Upper lobe of right lung (tissue), 1 donor: ENCODE results near the gene MAGI2. TPM values are rescaled to one million over a fixed set of nuclear protein-coding genes. Genes with fewer than 3 reads are reported as not detected.

Experiments used
- ATAC-seq: fragments of 200-7000 bp; cut with Tn5 transposase; one replicate; pipeline ENCODE4 v1.9.1; 2020; ENCODE audit warnings: mild to moderate bottlenecking, moderate library complexity
- DNase-seq: peaks from one replicate; pipeline ENCODE4 v3.0.0-alpha.2; 2020
- H3K27ac ChIP-seq: fragments of 200-600 bp; one replicate; pipeline ENCODE4 v1.8.0; 2022
- H3K27me3 ChIP-seq: fragments of 200-600 bp; one replicate; pipeline ENCODE4 v1.8.0; 2022; ENCODE audit warnings: mild to moderate bottlenecking
- H3K36me3 ChIP-seq: fragments of 200-600 bp; one replicate; pipeline ENCODE4 v1.8.0; 2022
- H3K4me1 ChIP-seq: fragments of 200-600 bp; one replicate; pipeline ENCODE4 v1.8.0; 2022
- H3K4me3 ChIP-seq: fragments of 200-600 bp; one replicate; pipeline ENCODE4 v1.8.0; 2022; ENCODE audit warnings: mild to moderate bottlenecking
- H3K9me3 ChIP-seq: fragments of 200-600 bp; one replicate; pipeline ENCODE4 v1.8.0; 2022
- CTCF ChIP-seq: fragments of 200-600 bp; IDR thresholded peaks from one replicate; pipeline ENCODE4 v1.8.0; 2022; ENCODE audit warnings: antibody characterized with exemption
- intact Hi-C: fragments of 100-400 bp; cut with DNase I; formaldehyde crosslinking; loops from one replicate; pipeline ENCODE4 v1.11.0; 2022
- total RNA-seq: library from RNA; stranded (reverse); fragmentation: NEBNext Ultra II Directional; extraction: Animal tissue kit (Norgen Biotek cat#: 25700); gene quantifications from one replicate; pipeline ENCODE4 v1.2.1, GENCODE V29; 2021
- donor health status: DM: no; HTN: yes; CAD: no; lungs with severe emphysema.

MAGI2 gene
- total RNA-seq, 1 donor from 2014 or later = 12.8 TPM

- Histone ChIP-seq H3K9me3 (no peaks in the 10 kb centered on the region), H3K4me3 (no peak overlapping the region), H3K36me3 (no peaks in the 10 kb centered on the region), H3K27me3 (no peaks in the 10 kb centered on the region), H3K4me1 (no peaks in the 10 kb centered on the region), H3K27ac (no peak overlapping the region)
- intact Hi-C loops = no loop called here
- DNase-seq (no peak), ATAC-seq (no peak)
- TF ChIP-seq CTCF = no peak
Observed at GRCh38 chr7:77975672-77976480, 1477.6 kb downstream of the MAGI2 start.

- Histone ChIP-seq H3K4me3 (no peak overlapping the region), H3K4me1 (no peaks in the 10 kb centered on the region), H3K27ac (no peak overlapping the region), H3K9me3 (no peaks in the 10 kb centered on the region), H3K36me3 (no peaks in the 10 kb centered on the region), H3K27me3 (no peaks in the 10 kb centered on the region)
- DNase-seq (no peak), ATAC-seq (no peak)
- no peak for TF ChIP-seq CTCF
- intact Hi-C loops = no loop called here
Observed at GRCh38 chr7:77971726-77972125, 1481.7 kb downstream of the MAGI2 start.

DNA sequence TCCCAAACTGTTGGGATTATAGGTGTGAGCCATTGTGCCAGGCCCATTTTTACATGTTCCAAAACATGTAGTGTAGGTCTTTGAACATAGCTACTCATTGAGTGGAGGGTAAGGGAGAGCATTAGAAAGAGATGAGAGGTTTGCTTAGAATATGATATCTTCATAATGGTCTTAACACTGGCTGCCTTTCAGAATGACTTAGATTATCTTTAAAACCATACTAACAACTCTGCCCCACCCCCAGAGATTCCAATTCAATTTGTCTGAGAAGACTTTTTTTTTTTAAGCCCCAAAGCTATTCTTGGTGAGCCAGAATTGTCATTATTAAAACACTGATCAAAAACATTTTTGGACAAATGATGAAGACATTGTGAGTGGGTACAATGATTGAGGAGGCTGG, 1486.0 kb downstream of the MAGI2 start:
- Histone ChIP-seq H3K36me3 (no peaks in the 10 kb centered on the region), H3K4me1 (no peaks in the 10 kb centered on the region), H3K4me3 (no peak overlapping the region), H3K9me3 (no peaks in the 10 kb centered on the region), H3K27ac (no peak overlapping the region), H3K27me3 (no peaks in the 10 kb centered on the region)
- ATAC-seq (no peak), DNase-seq (no peak)
- no peak for TF ChIP-seq CTCF
- intact Hi-C loops = no loop called here
